ENCODE measurements around the gene PCDHGA6. TPM values are rescaled to one million over a fixed set of nuclear protein-coding genes. Genes with fewer than 3 reads are reported as not detected.
"Not testable (repeated sequence)": the region's sequence is repeated elsewhere in the genome, so short reads cannot be mapped to it uniquely, and the experiment has no call there.

The PCDHGA6 gene
- total RNA-seq, 3 donors from 2014 or later (not counting 1 experiment from before 2014, with no cell fraction given): 0.20 to 0.75 (median 0.21) TPM

DNA sequence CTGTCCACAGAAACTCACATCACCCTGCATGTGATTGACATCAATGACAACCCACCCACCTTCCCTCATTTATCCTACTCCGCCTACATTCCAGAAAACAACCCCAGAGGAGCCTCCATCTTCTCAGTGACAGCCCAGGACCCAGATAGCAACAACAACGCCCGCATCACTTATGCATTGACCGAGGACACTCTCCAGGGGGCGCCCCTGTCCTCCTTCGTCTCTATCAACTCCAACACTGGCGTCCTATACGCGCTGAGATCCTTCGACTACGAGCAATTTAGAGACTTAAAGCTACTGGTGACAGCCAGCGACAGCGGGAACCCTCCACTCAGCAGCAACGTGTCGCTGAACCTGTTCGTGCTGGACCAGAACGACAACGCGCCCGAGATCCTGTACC is 28.4 kb upstream of the PCDHGA6 start:
- H3K4me3 Mint-ChIP-seq: no peak overlapping the region
- Histone ChIP-seq H3K9me3 (ENCODE audit: control insufficient read depth, insufficient read depth, low read length) (peaks cover 27% of the 10 kb centered on the region), H3K36me3 (ENCODE audit: control insufficient read depth, insufficient read depth, low read length) (no peaks in the 10 kb centered on the region), H3K4me1 (ENCODE audit: control insufficient read depth, insufficient read depth, low read length) (no peaks in the 10 kb centered on the region), H3K27me3 (ENCODE audit: control insufficient read depth, insufficient read depth, low read length) (peaks cover 34% of the 10 kb centered on the region), H3K4me3 (ENCODE audit: low read length) (no peak overlapping the region), H3K27ac (ENCODE audit: low read length) (no peak overlapping the region)
- ATAC-seq: no peak
- H3K36me3 Mint-ChIP-seq: peaks cover 34% of the 10 kb centered on the region
- intact Hi-C loops (cut with micrococcal nuclease): no loop called here
- TF ChIP-seq, protein P1, sequence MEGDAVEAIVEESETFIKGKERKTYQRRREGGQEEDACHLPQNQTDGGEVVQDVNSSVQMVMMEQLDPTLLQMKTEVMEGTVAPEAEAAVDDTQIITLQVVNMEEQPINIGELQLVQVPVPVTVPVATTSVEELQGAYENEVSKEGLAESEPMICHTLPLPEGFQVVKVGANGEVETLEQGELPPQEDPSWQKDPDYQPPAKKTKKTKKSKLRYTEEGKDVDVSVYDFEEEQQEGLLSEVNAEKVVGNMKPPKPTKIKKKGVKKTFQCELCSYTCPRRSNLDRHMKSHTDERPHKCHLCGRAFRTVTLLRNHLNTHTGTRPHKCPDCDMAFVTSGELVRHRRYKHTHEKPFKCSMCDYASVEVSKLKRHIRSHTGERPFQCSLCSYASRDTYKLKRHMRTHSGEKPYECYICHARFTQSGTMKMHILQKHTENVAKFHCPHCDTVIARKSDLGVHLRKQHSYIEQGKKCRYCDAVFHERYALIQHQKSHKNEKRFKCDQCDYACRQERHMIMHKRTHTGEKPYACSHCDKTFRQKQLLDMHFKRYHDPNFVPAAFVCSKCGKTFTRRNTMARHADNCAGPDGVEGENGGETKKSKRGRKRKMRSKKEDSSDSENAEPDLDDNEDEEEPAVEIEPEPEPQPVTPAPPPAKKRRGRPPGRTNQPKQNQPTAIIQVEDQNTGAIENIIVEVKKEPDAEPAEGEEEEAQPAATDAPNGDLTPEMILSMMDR (IDR thresholded peaks at IDR 0.05): no peak
- no peak for DNase-seq
- H3K27me3 Mint-ChIP-seq (ENCODE audit: low read depth in 2 of 2): peaks cover 50 to 86% of the 10 kb centered on the region in 2 donors
- no peaks in the 10 kb centered on the region for H3K4me1 Mint-ChIP-seq
- peaks cover 6 to 8% of the 10 kb centered on the region in 2 donors for H3K9me3 Mint-ChIP-seq
- 45% methylated on average over 20 of the region's 20 CpGs for WGBS (ENCODE audit: insufficient coverage)
- no peak overlapping the region for H3K27ac Mint-ChIP-seq

DNA sequence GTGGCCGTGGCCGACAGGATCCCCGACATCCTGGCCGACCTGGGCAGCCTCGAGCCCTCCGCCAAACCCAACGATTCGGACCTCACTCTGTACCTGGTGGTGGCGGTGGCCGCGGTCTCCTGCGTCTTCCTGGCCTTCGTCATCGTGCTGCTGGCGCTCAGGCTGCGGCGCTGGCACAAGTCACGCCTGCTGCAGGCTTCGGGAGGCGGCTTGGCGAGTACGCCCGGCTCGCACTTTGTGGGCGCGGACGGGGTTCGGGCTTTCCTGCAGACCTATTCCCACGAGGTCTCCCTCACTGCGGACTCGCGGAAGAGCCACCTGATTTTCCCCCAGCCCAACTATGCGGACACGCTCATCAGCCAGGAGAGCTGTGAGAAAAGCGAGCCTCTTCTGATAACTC is 27.7 kb upstream of the PCDHGA6 start:
- H3K9me3 Mint-ChIP-seq; H3K27ac Mint-ChIP-seq; H3K4me3 Mint-ChIP-seq; intact Hi-C loops (cut with micrococcal nuclease); H3K4me3 ChIP-seq (ENCODE audit: low read length); ATAC-seq; H3K27ac ChIP-seq (ENCODE audit: low read length); H3K4me1 ChIP-seq (ENCODE audit: control insufficient read depth, insufficient read depth, low read length); DNase-seq; H3K4me1 Mint-ChIP-seq; H3K36me3 ChIP-seq (ENCODE audit: control insufficient read depth, insufficient read depth, low read length): not testable (repeated sequence)
- WGBS (ENCODE audit: insufficient coverage): 45% methylated on average over 20 of the region's 35 CpGs
- Histone ChIP-seq H3K9me3 (ENCODE audit: control insufficient read depth, insufficient read depth, low read length) (peaks cover 30% of the 10 kb centered on the region), H3K27me3 (ENCODE audit: control insufficient read depth, insufficient read depth, low read length) (peaks cover 39% of the 10 kb centered on the region)
- Mint-ChIP-seq H3K36me3 (peaks cover 38% of the 10 kb centered on the region), H3K27me3 (ENCODE audit: low read depth in 2 of 2) (peaks cover 51 to 86% of the 10 kb centered on the region in 2 donors)

DNA sequence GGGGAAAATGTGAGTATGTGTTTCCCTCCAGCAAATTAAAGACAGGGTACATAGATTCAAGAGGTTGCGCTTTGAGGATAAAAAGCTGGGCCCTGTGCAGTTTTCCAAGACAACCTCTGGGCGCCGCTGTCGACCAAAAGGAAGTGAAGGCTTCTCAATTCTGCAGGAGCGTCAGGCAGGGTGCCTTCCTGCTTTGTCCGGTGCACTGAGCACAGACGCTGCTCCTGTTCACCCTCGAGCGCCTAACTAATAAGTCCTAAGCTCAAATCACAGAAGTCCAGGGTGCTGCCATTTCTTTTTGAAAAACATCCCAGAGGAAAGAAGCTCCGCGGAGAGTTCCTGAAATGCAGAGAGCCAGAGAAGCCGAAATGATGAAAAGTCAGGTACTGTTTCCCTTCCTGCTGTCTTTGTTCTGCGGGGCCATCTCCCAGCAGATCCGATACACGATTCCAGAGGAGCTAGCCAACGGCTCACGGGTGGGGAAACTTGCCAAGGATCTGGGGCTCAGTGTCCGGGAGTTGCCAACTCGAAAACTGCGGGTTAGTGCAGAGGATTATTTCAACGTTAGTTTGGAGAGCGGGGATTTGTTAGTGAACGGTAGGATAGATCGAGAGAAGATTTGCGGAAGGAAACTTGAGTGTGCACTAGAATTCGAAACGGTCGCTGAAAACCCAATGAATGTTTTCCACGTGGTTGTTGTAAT is 23.6 kb upstream of the PCDHGA6 start, which contains the start of gene PCDHGB1:
Gene PCDHGB1 (plus strand): TSS at position 183 of the 703 bp plus-strand sequence. CDS start 162 bp downstream, at position 345.
- Mint-ChIP-seq H3K36me3 (peaks cover 25% of the 10 kb centered on the region), H3K27me3 (ENCODE audit: low read depth in 2 of 2) (peaks cover 50 to 78% of the 10 kb centered on the region in 2 donors), H3K9me3 (peaks cover 6 to 8% of the 10 kb centered on the region in 2 donors), H3K4me1 (no peaks in the 10 kb centered on the region), H3K4me3 (peak within 1 kb of the TSS; percentile 25), H3K27ac (no peak within 1 kb of the TSS)
- Histone ChIP-seq H3K9me3 (ENCODE audit: control insufficient read depth, insufficient read depth, low read length) (peaks cover 31% of the 10 kb centered on the region), H3K27me3 (ENCODE audit: control insufficient read depth, insufficient read depth, low read length) (peaks cover 39% of the 10 kb centered on the region), H3K36me3 (ENCODE audit: control insufficient read depth, insufficient read depth, low read length) (no peaks in the 10 kb centered on the region), H3K27ac (ENCODE audit: low read length) (no peak within 1 kb of the TSS), H3K4me1 (ENCODE audit: control insufficient read depth, insufficient read depth, low read length) (peaks cover 3% of the 10 kb centered on the region), H3K4me3 (ENCODE audit: low read length) (no peak within 1 kb of the TSS)
- intact Hi-C loops (cut with micrococcal nuclease): no loop called here
- DNase-seq (peak in 1 of 2 donors; percentile 52), ATAC-seq (peak in 2 of 3 donors; percentile 55 to 65)
- TF ChIP-seq, protein P1 (IDR thresholded peaks at IDR 0.05): no peak
- WGBS (ENCODE audit: insufficient coverage): 29% methylated on average over 29 of the region's 29 CpGs

DNA sequence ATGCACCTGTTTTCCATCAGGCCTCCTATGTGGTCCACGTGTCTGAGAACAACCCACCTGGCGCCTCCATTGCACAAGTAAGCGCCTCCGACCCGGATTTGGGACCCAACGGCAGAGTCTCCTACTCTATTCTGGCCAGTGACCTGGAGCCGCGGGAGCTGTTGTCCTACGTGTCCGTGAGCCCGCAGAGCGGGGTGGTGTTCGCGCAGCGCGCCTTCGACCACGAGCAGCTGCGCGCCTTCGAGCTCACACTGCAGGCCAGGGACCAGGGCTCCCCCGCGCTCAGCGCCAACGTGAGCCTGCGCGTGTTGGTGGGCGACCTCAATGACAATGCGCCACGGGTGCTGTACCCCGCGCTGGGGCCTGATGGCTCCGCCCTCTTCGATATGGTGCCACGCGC is 22.1 kb upstream of the PCDHGA6 start:
- no peak overlapping the region for H3K27ac Mint-ChIP-seq
- peaks cover 5% of the 10 kb centered on the region for H3K4me1 ChIP-seq (ENCODE audit: control insufficient read depth, insufficient read depth, low read length)
- H3K27me3 Mint-ChIP-seq (ENCODE audit: low read depth in 2 of 2): peaks cover 52 to 78% of the 10 kb centered on the region in 2 donors
- 45% methylated on average over 28 of the region's 36 CpGs for WGBS (ENCODE audit: insufficient coverage)
- intact Hi-C loops (cut with micrococcal nuclease): no loop called here
- ATAC-seq (no peak), DNase-seq (no peak)
- no peak overlapping the region for H3K4me3 ChIP-seq (ENCODE audit: low read length)
- no peak overlapping the region for H3K27ac ChIP-seq (ENCODE audit: low read length)
- no peaks in the 10 kb centered on the region for H3K36me3 ChIP-seq (ENCODE audit: control insufficient read depth, insufficient read depth, low read length)
- no peaks in the 10 kb centered on the region for H3K4me1 Mint-ChIP-seq
- no peak overlapping the region for H3K4me3 Mint-ChIP-seq
- peaks cover 52% of the 10 kb centered on the region for H3K27me3 ChIP-seq (ENCODE audit: control insufficient read depth, insufficient read depth, low read length)
- peaks cover 30% of the 10 kb centered on the region for H3K9me3 ChIP-seq (ENCODE audit: control insufficient read depth, insufficient read depth, low read length)
- TF ChIP-seq, protein P1 (IDR thresholded peaks at IDR 0.05): no peak
- peaks cover 21% of the 10 kb centered on the region for H3K36me3 Mint-ChIP-seq
- peaks cover 3 to 8% of the 10 kb centered on the region in 2 donors for H3K9me3 Mint-ChIP-seq
